Posterior cingulate gyrus (tissue), 11 donors: ENCODE measurements around the gene PKP1.

Source experiments
- DNase-seq, 10 donors: peaks; one replicate each; pipeline versions ENCODE4 v3.0.0 to v3.0.0-alpha.2; 2020 to 2021; ENCODE audit warnings: mixed read lengths in 3 of 10
- intact Hi-C: fragments of 100-400 bp; cut with DNase I; formaldehyde crosslinking; loops from one replicate; pipeline ENCODE4 v1.15.1; 2023

Gene PKP1

GRCh38 chr1:201341377-201341776, 58.1 kb downstream of the PKP1 start:
- peak in 1 of 10 donors; percentile 5 for DNase-seq

GRCh38 chr1:201344206-201345080, 61.1 kb downstream of the PKP1 start:
- intact Hi-C loops: loop anchor here (5.0 kb wide), 1 partner anchor 92 kb away; no protein-coding TSS in a partner anchor
- peak in 3 of 10 donors; percentile 27 to 37 (median 34) for DNase-seq

More at GRCh38 chr1:201341377-201341776, 58.1 kb downstream of the PKP1 start:
- intact Hi-C loops: no loop called here

GRCh38 chr1:201345081-201345355, 61.7 kb downstream of the PKP1 start:
- DNase-seq: peak in 1 of 10 donors; percentile 13
- intact Hi-C loops: loop anchor here (5.0 kb wide), 1 partner anchor 93 kb away; no protein-coding TSS in a partner anchor

GRCh38 chr1:201346337-201346939, 63.1 kb downstream of the PKP1 start:
- intact Hi-C loops: loop anchor here (5.0 kb wide), 1 partner anchor 94 kb away; no protein-coding TSS in a partner anchor
- peak in 3 of 10 donors; percentile 62 to 83 (median 73) for DNase-seq

GRCh38 chr1:201346987-201347386, 63.7 kb downstream of the PKP1 start:
- intact Hi-C loops: loop anchor here (5.0 kb wide), 1 partner anchor 95 kb away; no protein-coding TSS in a partner anchor
- DNase-seq: no peak

- intact Hi-C loops: loop anchor here (5.0 kb wide), 1 partner anchor 95 kb away; no protein-coding TSS in a partner anchor
- DNase-seq: peak in 3 of 10 donors; percentile 32 to 38 (median 38)
These were observed 64.3 kb downstream of the PKP1 start for GRCh38 chr1:201347498-201348210.

- intact Hi-C loops: loop anchor here (5.0 kb wide), 1 partner anchor 96 kb away; no protein-coding TSS in a partner anchor
- DNase-seq: peak in 5 of 10 donors; percentile 27 to 88 (median 71)
These were observed 64.9 kb downstream of the PKP1 start for GRCh38 chr1:201348211-201348566.

GRCh38 chr1:201349092-201349491, 65.8 kb downstream of the PKP1 start:
- DNase-seq: peak in 3 of 10 donors; percentile 15 to 77 (median 28)
- intact Hi-C loops: loop anchor here (5.0 kb wide), 1 partner anchor 97 kb away; no protein-coding TSS in a partner anchor

GRCh38 chr1:201350361-201350725, 67.0 kb downstream of the PKP1 start:
- intact Hi-C loops: no loop called here
- peak in 3 of 10 donors; percentile 19 to 46 (median 22) for DNase-seq

GRCh38 chr1:201350884-201351283, 67.6 kb downstream of the PKP1 start:
- intact Hi-C loops: no loop called here

GRCh38 chr1:201351617-201352016, 68.3 kb downstream of the PKP1 start:
- intact Hi-C loops: no loop called here
- DNase-seq: no peak

More at GRCh38 chr1:201350884-201351283, 67.6 kb downstream of the PKP1 start:
- peak in 2 of 10 donors; percentile 13 to 31 for DNase-seq

- DNase-seq: peak in 3 of 10 donors; percentile 28 to 78 (median 46)
- intact Hi-C loops: no loop called here
These were observed 70.1 kb downstream of the PKP1 start for GRCh38 chr1:201353186-201353940.

- DNase-seq: peak in 3 of 10 donors; percentile 42 to 67 (median 64)
These were observed 71.0 kb downstream of the PKP1 start for GRCh38 chr1:201354151-201354900.

GRCh38 chr1:201354901-201355295, 71.6 kb downstream of the PKP1 start:
- intact Hi-C loops: no loop called here
- peak in 3 of 10 donors; percentile 20 to 38 (median 36) for DNase-seq

More at GRCh38 chr1:201354151-201354900, 71.0 kb downstream of the PKP1 start:
- intact Hi-C loops: no loop called here

GRCh38 chr1:201355471-201355870, 72.2 kb downstream of the PKP1 start:
- intact Hi-C loops: no loop called here
- DNase-seq: peak in 2 of 10 donors; percentile 25 to 43

GRCh38 chr1:201356236-201356635, 72.9 kb downstream of the PKP1 start:
- peak in 3 of 10 donors; percentile 40 to 63 (median 47) for DNase-seq
- intact Hi-C loops: loop anchor here (2.0 kb wide), 1 partner anchor 43 kb away; the partner anchor contains the start of gene LAD1

- intact Hi-C loops: loop anchor here (2.0 kb wide), 1 partner anchor 42 kb away; the partner anchor contains the start of gene LAD1
- peak in 3 of 10 donors; percentile 24 to 75 (median 43) for DNase-seq
These were observed 73.4 kb downstream of the PKP1 start for GRCh38 chr1:201356701-201357100.

GRCh38 chr1:201357211-201357610, 73.9 kb downstream of the PKP1 start:
- intact Hi-C loops: loop anchor here (2.0 kb wide), 1 partner anchor 42 kb away; the partner anchor contains the start of gene LAD1
- peak in 3 of 10 donors; percentile 31 to 60 (median 55) for DNase-seq
